Measurements from ENCODE around the gene ZNG1F.
"Not testable (repeated sequence)": the region's sequence is repeated elsewhere in the genome, so short reads cannot be mapped to it uniquely, and the experiment has no call there.

The ZNG1F gene

DNA sequence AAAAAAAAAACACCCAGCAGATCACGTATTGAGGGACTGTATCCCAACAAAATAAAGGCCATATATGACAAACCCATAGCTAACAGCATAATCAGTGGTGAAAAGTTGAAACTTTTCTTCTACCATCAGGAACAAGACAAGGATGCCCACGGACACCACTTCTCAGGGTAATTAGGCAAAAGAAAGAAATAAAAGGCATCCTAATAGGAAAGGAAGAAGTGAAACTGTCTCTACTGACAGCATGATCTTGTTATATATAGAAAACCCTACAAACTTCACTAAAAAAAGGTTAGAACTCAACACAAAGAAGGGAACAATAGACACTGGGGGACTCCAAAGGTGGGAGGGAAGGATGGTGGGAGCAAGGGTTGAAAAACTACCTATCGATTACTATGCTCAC, 102.9 kb downstream of the ZNG1F start:
- DNase-seq (ENCODE audit: low spot score) = peak; percentile 53

DNA sequence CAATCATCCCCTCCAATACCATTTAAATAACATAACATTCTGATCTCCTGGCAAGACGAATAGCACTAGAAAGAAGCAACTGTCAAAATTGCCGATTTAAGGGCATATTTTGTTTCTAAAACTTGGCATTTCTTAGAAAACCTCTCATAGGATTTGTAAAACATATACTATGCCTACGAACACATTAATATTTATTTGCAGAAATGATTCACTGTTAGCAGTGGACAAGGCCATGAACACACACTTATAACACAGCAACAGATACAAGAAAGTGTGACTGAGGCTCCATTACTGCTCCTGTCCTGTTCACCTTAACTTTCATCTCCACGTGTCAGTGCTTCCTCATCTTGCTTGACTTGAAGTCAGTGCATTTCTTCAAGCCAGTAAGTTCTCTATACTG, 106.8 kb downstream of the ZNG1F start:
- DNase-seq (ENCODE audit: low spot score) = not testable (repeated sequence)

Measured in pons (tissue), 1 donor.